DMS153 (cell line): ENCODE results near the gene BICRA.
"Not testable (repeated sequence)": the region's sequence is repeated elsewhere in the genome, so short reads cannot be mapped to it uniquely, and the experiment has no call there.

ENCODE experiments used
- DNase-seq: peaks from one replicate; lab custom pipeline; 2025; lab: John Stamatoyannopoulos, UW

The BICRA gene

DNA sequence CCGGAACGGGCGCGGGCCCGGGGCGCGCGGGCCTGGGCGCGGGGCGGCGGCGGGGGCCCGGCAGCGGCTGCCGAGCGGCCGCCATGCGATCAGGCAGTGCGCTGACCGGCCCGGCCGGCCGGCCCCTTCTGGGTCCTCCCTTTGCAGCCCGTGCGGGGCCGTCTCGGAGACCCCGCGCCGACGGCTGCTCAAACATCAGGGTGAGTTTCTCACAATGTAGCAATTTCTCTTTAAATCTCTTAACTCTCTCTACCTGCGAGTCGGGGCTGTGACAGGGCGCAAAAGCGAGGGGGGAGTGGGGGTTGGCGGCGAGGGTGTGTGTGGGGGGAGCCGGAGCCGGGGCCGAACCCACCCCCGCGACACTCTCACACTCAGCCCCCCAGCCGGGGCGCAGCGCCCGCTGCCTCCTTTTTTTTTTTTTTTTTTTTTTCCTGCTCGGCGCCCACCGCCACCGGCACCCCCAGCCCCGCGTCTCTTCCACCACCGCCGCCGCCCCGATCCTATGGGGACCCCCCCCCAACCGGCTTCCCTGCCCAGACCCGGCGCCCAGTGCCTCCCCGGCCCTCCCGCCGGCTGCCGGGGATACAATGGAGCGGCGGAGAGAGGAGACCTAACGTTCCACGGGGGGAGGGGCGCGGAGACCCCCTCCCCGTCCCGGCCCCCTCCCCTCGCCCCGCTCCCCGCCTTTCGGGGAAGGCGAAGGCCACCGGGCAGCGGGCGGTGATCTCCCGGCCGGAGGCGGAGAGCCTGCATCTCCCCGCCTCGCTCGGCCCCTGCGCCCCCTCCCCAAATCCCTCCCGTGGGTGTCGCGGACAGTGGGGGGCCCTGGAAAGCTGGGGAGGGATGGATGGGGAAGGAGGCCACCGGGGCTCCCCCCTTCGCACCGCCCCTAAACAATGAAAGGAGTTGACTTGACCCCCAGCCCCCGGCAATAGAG is at the start of gene BICRA:
Gene BICRA (plus strand): TSS at position 166 of the 937 bp plus-strand sequence. CDS start 64,441 bp downstream, outside the sequence.
- peak; percentile 68 for DNase-seq

DNA sequence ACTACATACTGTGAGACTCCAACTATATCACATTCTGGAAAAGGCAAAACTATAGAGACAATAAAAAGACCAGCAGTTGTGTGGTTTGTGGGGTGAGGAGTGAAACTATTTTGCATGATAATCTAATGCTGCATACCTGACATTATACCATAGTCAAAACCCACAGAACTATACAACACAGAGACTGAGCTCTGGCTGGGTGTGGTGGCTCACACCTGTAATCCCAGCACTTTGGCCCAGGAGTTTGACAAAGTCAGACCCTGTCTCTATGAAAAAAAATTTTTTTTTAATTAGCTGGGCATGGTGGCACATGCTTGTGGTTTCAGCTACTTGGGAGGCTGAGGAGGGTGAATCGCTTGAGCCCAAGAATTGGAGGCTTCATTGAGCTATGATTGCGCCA is 47.9 kb upstream of the BICRA start:
- no peak for DNase-seq

DNA sequence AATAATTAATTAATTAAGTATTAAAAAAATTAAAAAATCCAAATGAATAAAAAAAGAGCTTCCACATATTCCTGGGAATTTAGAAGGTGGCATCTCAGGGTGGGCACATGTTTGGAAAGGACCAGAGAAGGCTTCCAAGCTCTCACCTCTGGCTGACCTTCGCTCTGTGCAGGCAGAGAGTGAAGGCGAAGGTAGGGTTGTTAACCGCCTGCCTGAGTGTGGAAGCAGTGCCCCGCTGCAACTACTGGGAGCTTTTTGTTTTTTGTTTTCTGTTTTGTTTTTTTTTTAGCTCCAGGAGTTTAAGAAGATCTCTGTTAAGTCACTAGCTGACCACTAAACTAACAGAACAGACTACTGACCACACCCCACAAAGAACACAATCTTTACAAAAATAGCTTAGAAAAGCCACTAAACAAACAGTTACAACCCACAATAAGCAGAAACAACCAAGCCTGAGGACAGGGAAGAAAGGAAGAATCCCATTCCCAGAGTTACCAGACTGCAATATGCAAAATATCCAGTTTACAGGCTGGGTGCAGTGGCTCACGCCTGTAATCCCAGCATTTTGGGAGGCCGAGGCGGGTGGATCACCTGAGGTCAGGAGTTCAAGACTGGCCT is 47.4 kb upstream of the BICRA start:
- DNase-seq = no peak

DNA sequence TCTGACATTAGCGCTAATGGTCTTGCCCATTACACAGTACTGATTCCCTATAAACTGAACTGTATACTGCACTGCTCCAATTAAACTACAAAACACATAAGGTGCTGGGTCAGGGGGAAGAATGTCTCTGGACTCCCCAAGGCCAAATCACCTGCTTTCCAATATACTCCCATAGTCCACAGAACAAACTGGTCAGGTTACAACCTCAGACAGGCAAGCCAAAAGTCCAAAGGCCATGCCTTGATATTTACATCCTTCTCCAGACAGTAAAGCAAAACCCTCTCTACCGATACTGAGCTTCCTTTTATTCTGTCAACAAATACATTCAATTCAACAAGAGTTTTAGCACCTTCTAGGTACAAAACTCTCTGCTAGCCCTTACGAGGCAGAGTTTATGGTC is 44.9 kb upstream of the BICRA start:
- no peak for DNase-seq

DNA sequence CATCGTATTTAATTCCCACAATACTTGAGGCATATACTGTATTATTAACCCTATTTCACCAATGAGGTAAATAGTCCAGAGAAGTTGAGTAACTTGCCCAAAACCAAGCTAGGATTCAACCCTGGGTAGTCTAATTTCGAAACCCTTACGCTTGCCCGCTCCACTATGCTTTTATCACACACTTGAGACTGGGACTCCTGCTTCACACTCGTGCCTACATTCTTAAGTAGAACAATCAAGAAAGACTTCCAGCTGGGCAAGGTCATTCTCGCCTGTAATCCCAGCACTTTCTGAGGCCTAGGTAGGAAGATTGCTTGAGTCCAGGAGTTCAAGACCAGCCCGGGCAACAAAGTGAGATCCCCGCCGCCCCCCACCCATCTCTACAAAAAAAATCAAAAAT is 39.6 kb upstream of the BICRA start:
- DNase-seq = no peak

DNA sequence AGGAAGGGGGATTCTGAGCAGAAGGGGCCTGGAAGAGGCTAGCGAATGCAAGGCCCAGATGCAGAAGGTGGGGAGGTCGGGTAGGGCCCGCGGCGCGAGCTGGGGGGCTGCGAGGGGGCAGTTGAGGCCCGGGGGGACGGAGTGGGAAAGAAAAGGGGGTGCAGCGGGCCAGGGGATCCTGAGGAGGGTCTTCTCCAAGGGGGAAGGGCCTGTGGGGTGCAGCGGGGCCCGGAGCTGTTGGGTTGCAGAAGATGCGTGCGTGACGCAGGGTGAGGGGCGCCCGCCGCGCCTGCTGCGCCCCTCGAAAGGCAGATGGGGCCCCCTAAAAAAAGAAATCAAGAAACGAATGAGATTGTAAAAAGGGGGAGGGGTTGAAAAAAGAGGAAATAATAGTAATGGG is 36.3 kb upstream of the BICRA start:
- no peak for DNase-seq

DNA sequence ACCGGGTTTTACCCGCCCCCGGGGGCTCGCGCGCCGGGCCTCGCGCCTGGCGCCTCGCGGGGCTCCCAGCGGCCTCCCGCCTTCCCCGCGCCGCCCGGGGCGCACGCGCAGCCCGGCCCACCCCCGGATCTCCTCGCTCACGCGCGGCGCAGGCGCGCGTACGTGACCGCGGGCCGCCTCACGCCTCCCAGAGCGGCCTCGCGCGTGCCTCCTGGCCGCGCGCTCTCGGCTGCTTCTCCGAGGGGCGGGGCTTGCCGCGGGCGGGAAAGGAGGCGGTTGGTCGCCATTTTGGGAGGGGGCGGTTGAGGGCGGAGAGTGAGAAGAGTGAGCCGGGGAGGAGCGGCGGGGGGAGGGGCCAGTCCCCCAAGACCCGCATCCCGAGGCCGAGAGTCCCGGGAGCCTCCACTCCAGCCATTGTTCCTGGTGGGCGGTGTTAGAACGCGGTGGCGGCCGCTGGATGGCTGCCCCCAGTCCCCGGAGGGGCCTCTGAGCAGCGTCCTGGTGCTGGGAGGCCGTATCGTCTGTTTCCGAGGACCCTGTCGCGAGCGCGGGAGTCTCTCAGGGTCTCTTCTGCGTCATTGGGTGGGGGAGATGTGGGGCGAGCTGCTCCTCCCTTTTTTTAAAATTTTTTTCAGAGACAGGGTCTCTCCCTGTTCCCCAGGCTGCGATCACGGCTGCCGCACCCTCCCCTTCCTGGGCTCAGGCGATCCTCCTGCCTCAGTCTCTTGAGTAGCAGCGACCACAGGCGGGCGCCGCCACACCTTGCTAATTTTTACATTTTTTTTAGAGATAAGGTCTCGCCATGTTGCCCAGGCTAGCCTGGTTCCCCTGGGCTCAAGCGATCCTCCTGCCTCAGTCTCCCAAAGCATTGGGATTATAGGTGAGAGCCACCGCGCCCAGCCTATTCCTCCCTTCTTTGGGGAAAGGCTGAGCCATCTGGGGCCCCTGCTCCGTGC is 35.6 kb upstream of the BICRA start, which contains the start of gene ZNF541:
Gene ZNF541 (minus strand): TSS at position 78 of the 956 bp plus-strand sequence. CDS start 17,292 bp downstream, outside the sequence.
- no peak for DNase-seq

DNA sequence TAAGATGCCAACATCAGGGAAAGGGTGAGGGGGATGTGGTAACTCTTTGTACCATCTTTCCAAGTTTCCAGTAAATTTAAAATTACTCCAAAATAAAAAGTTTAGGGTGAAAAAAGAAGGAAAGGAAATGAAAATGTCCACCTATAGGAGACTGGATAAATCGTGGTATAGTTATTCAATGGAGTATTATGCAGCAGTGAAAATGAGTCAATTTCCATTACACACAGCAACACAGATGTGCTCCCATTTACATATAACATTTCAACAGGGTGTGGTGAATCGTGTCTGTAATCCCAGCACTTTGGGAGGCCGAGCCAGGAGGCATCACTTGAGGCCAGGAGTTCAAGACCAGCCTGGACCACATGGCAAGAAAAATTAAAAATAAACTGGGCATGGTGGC is 28.5 kb upstream of the BICRA start:
- no peak for DNase-seq

DNA sequence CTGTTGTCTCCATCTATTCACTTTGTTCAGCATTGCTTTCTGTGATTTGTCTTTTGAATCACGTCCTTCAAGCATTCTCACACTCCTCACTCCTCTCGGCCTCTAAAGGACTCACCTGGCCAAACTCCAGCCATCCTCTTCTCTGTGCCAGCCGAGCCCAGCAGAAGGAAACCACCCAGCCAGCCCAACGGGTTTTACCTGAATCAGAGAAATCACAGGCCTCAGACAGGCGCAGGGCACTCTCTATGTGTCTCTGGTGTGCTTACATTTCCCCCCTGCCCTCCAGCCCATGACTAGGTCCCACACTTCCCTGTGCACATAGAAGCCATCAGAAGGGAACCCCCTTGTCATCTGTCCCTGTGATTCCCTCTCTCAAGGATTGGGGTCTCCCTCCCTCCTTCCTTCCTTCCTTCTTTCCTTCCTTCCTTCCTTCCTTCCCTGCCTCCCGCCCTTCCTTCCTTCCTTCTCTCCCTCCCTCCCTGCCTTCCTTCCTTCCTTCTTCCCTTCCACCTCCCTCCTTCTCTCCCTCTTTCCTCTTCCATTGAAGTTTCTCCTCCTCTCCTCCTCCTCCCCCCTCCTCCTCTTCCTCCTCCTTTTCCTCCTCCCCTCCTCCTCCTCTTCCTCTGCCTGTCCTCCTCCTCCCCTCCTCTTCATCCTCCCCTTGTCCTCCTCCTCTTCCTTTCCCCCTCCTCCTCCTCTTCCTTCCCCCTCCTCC is 27.2 kb upstream of the BICRA start:
- DNase-seq = no peak

DNA sequence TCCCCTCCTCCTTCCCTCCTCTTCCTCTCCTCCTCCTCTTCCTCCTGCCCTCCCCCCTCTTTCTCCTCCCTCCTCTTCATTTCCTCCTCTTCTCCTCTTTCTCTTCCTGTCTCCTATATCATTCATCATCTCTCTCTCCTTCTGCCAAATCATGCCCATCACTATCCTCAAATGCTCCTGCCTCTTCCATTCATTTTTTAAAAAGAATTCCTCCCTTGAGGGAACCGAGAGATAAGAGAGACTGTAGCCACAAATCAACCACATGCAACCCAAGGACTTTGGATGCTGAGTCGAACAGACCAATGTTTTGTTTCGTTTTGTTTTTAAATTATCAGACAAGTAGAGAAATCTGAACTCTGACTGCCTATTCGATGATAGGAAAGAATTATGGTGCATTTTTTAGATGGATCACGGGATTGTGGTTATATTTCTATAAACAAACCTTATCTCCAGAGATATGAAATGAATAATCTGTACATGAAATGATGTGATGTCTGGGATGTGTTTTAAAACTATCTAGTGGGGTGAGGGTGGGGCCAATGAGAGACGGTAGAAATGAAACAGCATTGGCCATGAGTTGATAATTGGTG is 26.5 kb upstream of the BICRA start:
- no peak for DNase-seq

DNA sequence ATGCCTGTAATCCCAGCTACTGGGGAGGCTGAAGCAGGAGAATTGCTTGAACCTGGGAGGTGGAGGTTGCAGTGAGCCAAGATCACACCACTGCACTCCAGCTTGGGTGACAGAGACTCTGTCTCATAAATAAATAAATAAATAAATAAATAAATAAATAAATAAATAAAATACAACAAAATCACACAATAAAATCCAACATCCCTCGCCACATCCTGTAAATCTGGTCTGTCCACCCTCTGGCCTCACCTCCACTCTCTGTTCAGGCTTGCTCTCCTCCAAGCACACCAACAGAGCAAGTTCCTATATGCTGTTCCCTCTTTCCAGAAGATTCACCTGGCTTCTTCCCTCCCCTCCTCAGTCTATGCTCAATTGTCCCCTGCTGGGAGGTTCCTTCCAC is 25.8 kb upstream of the BICRA start:
- not testable (repeated sequence) for DNase-seq

DNA sequence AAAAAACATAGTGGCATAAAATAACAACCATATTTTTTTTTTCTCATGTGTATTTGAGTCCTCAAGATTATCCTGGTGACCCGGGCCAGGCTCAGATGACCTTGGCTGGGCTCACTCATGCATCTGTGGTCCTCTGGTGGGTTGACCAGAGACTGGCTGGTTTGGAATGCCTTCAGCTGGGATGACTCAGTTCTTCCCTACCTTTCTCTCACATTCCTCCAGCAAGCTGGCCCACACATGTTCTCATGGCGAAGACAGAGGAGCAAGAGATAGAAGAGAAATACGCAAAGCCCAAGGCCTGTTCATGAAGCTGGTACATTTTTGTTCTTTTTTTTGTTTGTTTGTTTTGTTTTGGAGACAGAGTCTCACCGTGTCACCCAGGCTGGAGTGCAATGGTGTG is 21.6 kb upstream of the BICRA start:
- no peak for DNase-seq

DNA sequence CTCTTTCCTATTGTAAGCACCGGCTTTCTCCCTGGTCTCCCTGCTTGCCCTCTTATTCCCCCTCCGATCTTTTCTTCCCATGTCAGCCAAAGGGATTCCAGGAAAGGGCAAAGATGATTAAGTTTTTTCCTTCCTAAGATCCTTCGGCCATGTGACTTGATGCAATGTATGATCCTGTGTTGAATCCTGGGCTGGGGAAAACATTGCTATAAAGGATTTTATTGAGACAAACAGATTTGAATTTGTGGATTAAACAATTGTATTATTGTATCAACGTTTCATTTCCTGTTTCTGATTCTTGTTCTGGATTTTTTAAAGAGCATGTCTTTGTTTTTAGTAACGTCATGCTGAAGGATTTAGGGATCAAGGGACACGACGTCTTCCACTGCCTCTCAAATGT is 19.1 kb upstream of the BICRA start:
- no peak for DNase-seq

DNA sequence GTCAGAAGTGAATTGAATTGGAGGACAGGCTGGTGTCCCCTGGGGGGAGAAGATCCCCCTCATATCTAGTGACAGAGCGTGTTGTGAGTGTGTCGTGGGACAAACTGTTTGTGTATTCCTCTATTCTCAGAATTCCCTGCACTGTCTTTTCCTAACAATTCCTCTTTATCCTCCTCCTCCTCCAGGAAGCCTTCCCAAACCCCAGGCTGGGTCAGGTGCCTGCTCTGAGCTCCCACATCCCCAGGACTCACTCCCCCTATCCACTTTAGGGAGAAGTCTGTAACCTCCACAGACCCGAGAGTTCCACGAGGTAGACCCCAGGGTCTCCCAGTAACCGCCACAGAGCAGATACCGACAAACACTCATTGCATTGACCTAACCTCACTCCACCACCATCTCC is 15.1 kb upstream of the BICRA start:
- DNase-seq = no peak

DNA sequence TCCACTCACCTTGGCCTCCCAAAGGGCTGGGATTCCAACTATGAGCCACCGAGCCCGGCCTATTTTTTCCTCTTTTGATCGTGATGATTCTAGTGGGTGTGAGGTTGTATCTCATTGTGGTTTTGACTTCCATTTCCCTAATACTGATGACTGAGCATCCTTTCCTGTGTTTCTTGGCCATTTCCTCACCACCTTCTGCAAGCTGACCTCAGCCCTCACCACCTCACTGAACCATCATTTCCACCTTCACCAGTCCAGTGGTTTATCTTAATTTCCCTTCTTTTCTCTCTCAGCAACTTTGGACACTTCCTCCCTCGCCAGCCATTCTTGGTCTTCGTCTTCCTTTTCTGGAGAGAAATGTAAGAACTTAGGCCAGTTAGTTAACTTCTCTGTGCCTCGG is 13.0 kb upstream of the BICRA start:
- no peak for DNase-seq

DNA sequence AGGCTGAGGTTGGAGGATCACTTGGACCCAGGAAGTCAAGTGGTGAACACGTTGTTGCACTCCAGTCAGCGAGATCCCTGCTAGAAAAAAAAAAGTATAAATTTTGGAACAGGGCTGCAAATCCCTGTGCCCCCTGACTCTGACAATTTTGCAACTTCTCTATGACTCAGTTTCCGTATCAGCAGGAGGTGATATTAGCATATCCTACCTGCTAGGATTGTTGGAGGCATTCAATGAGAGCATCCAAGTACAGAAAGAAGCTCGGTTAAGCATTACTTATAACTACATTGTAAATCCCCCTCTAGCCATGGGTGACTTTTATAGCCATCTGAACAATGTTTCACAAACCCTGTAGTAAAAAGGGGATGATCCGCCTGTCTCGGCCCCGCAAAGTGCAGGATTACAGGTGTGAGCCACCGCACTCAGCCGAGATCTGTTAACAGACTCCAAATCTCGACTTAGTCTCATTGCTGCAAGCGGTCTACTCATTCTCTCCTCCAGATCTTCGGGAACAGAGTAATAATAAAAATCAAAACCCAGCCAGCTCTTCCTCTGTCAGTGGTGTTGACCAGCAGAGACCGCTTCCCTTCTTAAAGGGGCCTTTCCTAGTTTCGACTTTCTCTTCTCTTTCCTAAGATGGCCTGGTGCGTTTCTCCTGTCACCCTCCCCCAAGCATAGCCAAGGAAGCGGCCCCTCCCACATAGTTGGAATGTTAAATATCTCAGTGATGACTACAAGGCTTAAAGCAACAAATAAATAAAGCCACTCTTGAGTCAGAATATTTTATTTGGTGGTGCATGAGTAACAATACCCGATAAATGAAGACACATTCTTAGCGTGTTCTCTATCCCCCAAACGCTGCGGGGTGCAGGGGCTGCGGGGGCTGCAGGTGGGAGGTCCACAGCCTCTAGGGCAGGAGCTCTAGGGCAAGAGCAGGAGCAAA is 10.3 kb upstream of the BICRA start:
- no peak for DNase-seq

DNA sequence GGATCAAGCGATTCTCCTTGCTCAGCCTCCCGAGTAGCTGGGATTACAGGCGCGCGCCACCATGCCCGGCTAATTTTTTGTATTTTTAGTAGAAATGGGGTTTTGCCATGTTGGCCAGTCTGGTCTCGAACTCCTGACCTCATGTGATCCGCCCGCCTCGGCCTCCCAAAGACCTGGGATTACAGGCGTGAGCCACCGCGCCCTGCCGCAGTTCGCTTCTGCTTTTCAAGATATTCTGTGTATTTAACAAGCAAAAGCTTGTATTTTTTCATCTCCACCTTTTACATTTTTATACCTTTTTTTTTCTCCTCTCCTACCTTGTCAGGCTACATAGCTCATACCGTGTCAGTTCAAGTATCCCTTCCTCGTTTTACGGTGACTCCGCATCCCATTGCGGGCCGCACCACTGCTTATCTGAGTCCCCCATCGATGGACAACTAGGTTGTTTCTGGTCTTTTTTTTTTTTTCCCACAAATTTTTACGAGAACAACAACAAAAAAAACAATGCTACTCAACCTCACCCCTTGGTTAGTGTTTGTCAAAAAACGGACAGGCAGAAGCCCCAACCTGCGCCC is 9.2 kb upstream of the BICRA start:
- DNase-seq = not testable (repeated sequence)

DNA sequence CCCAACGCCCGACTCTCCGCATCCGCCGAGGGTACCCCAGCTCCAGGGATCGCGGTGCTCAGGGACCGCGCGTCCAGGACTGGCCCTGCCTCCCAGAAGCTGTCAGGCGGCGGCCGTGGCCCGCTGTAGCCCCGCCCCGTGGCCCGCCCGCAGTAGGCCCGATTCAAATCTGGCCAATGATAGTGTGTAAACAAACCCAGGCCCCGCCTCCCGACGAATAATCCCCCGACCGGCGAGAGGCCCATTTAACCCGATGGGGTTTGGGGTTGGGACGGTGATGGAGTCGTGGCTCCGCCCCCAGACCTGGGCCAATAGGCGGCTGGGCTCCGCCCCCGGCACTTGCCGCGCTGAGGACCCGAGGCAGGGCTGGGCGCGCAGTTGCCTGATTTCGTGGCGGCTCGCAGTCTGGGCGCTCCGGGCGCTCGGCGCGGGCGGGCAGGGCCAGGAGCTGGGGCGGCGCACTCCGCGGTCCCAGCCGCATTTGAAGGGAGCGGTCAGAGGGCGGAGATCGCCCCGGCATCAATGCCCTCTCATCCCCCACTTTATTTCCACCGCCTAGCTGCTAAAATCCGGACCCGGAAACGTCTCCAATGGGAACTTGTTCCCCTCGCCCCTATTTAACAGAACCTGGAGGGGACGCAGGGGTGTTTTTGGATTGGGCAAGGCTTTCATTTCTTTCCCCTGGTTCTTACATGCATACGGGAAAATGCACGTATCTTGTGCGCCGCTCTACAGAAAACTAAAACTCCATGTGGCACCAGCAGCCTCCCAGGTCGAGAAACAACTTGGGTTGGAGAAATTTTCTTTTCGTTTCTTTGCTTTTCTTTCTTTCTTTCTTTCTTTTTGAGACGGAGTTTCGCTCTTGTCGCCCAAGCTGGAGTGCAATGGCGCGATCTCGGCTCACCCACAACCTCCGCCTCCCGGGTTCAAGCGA is 8.4 kb upstream of the BICRA start:
- peak; percentile 98 for DNase-seq
